NCI-H128 (cell line): ENCODE results near the gene MS4A6E.
A peak's percentile ranks its signal among the peaks of the same experiment; 100 is the strongest.
"Not testable (repeated sequence)": the region's sequence is repeated elsewhere in the genome, so short reads cannot be mapped to it uniquely, and the experiment has no call there.

Source experiments
- DNase-seq: peaks from one replicate; lab custom pipeline; 2025; ENCODE audit not compliant: unreplicated experiment; lab: John Stamatoyannopoulos, UW

Gene MS4A6E

DNA sequence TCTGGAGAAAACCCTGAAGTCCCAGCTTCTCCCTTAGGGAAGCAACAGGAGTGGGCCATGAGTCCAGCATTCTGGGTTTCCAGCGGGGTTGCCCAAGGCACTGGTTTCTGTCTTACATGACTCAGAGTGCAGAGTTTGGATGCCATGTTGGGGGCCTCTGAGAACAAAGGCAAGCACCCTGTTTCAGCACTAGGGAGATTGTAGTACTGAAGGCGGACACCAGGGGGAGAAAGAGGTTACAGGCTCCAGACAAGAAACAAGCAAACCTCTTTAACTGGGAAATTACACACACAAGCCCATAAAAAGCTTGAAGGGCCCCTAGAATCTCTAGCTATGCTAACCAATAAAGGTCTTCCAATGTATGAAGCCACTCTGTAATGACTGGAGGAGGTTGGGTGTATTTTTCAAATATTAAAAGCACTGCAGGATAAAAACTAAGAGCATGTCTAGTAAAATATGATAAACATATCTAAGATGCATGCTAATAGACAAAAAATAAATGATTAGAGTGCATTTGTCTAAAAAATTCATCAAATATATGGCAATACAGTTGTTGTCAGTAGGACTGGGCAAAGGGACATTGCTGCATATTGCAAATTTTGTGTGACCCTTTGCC lies 7.1 kb downstream of the MS4A6E start:
- DNase-seq = no peak

DNA sequence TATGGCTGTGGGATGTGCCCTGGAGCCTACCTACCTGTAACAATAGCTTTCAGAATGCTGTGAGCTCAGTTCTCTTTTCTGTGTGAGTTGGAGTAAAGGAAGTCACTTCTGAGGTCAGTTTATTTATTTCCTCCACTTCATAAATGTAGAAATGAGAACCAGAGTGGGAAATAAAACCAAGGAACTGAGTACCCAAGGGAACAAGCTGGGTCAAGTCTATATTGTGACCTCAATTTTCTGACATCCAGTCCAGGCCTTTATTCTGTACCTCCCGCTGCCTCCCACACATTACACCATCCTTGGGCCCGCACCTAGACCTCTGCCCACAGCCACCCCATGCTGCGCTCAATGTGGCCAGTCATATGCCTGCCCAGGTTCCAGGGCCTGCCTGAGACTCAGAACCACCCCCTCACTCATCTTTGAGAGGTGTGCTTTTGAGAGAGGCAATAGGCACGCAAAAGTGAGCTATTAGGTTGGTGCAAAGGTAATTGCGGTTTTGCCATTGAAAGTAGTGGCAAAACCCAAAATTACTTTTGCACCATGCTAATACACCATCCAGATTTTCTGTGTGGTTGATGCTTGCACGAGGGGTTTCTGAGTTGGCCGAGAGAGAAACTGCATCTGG lies 9.8 kb downstream of the MS4A6E start:
- no peak for DNase-seq

GRCh38 chr11:60338053-60338452 lies 11.0 kb downstream of the MS4A6E start:
- DNase-seq = no peak

DNA sequence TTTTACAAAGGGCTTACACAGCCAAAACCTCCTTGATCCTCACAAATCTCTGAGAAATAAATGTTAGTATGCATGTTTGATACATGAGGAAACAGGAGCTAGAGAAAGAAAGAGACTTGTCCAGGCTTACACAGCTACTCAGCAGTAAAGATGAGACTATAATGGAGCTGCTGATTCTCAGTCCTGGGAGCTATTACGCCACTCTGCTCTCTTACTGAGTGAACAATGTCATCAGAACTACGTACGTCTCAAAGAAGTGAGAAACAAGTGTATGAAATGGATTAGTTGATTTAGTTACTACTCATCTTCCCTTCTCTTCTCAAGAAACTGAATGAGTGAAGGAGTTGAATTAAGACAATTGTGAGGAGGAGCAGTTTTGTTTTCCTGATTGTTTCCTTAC lies 12.3 kb downstream of the MS4A6E start:
- no peak for DNase-seq

GRCh38 chr11:60343094-60343704 lies 16.1 kb downstream of the MS4A6E start:
- DNase-seq = no peak

GRCh38 chr11:60344146-60344545 lies 17.1 kb downstream of the MS4A6E start:
- DNase-seq = no peak

GRCh38 chr11:60345489-60345888 lies 18.4 kb downstream of the MS4A6E start:
- no peak for DNase-seq

DNA sequence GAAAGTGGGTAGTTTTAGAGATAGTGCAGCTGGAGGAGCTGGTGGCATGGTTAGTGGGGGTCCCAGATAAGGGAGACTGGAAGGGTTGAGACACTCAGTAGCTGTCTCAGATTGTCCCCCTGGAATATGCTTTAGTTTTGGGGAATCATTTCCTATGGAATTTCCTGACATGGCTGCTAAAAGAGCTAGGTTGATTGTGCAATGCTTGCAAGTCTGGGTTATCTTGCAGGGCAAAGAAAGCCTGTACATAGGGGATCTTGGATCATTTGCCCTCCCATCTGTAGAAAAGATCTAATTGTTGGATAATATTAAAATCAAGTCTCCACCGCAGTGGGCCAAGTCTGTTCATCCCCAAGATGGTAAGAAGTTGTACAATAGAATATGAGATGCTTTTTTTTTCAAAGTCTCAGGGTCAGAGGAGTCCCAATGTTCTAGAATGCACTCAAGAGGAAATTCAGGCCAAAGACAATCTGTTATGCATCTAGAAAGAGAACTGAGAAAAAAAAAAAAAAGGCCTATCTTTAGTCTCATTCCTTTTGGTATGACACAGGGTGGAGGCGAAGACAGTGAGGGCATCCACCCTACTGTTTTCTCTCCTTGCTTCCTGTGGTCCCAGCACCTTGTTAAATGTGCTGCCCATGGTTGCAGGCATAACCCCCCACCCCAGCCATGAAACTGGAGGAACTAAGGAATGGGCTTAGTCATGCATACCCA lies 20.2 kb downstream of the MS4A6E start:
- no peak for DNase-seq

- no peak for DNase-seq
Measured at GRCh38 chr11:60348116-60348515, 21.1 kb downstream of the MS4A6E start.

- DNase-seq = no peak
Measured at GRCh38 chr11:60349990-60350389, 22.9 kb downstream of the MS4A6E start.

GRCh38 chr11:60357771-60358170 lies 30.7 kb downstream of the MS4A6E start:
- no peak for DNase-seq

DNA sequence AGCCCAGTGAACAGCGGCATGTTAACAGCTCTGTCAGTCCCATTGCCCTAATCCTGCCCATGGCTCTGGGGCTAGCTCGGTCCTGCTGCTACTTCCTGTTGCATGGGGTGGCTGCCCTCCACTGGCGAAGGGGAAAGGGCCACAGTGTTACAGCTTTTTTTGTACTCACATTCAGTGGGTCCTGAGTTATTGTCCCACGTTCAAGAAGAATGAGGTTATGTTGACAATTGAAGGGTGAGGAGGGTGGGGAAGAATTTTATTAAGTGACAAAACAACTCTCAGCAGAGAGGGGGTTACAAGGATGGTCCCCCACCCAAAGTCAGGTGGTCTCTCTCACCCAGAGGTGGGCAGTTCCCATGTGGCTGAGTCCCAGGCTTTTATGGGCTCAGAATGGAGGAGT lies 33.6 kb downstream of the MS4A6E start:
- no peak for DNase-seq

DNA sequence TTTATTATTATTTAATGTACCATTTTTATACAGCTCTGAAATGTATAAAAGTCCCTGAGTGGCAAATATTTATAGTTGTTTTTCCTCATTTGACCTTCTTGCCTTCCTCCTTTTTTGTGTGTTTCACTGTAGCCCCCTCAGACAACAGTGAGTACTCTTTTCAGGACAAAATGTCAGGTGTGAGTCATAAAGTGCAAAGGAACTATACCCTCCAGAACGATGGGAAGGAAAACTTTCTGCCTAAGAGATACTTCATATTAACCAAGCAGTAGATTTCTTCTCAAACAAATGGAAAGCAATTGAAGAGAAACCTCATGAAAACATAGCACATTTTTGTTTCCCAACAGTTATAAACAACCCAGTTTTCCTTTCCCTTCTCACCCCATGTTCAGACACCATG lies 35.2 kb downstream of the MS4A6E start:
- DNase-seq = no peak

GRCh38 chr11:60363542-60364470 lies 36.8 kb downstream of the MS4A6E start:
- DNase-seq = peak; percentile 29

- not testable (repeated sequence) for DNase-seq
Measured at GRCh38 chr11:60366262-60366904, 39.3 kb downstream of the MS4A6E start.

- no peak for DNase-seq
Measured at GRCh38 chr11:60367009-60367408, 40.0 kb downstream of the MS4A6E start.

GRCh38 chr11:60367896-60368295 lies 40.8 kb downstream of the MS4A6E start:
- DNase-seq = no peak

GRCh38 chr11:60370252-60370810 lies 43.3 kb downstream of the MS4A6E start:
- DNase-seq = no peak

- DNase-seq = no peak
Measured at GRCh38 chr11:60370811-60371298, 43.8 kb downstream of the MS4A6E start.

- no peak for DNase-seq
Measured at GRCh38 chr11:60371386-60371785, 44.3 kb downstream of the MS4A6E start.
